Activated gamma-delta T cell treated with anti-CD3 and anti-CD28 coated beads, Interleukin-2, amount 50 U/mL, for 16 hours (primary cell): Measurements from ENCODE around the gene TYSND1.
"Not testable (repeated sequence)": the region's sequence is repeated elsewhere in the genome, so short reads cannot be mapped to it uniquely, and the experiment has no call there.

ENCODE experiments used
- DNase-seq: peaks from one replicate; pipeline ENCODE4 v3.0.0-alpha.2; 2020; ENCODE audit warnings: low read depth

TYSND1 gene

GRCh38 chr10:70109064-70109729, 37.3 kb downstream of the TYSND1 start:
- no peak for DNase-seq

DNA sequence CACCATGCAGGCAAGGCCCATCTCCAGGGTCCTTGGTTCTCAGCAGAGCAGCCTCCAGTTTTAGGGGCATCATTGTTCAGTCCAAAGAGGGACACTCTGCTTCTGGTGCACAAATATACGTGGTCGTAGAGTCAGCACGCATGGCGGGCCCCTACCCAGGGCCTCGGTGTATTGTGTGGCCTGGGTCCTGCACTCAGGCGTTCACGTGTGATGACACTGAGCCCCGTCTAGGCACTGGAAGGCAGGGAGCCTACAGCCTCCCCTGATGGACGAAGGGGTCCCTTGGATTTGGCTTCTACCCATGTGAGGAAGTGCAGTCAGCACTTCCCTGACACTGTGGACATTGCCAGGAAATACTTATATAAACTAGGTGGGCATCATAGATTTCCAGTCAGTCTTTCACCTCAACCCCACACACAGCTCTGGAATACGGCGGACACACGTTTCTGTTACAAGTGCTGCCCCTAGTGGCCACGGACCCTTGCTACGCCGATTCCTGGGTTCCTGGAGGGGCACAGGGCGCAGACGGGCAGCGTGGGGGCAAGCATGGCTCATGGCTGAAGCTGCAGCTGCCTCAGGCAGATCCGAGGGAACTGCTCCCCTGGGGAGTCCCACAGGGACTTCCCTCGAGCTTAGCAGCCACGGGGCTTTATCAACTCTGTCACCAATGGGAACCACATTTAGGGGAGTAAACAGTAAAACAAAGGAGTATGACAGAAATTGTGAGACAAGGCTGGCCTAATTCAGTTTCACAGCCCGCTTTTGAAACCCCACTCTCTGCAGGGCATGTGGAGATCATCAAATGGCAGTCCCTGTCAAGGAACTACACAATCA, 39.3 kb downstream of the TYSND1 start:
- DNase-seq, result no peak

- DNase-seq, result no peak
These were observed 44.8 kb downstream of the TYSND1 start for GRCh38 chr10:70101668-70102067.

DNA sequence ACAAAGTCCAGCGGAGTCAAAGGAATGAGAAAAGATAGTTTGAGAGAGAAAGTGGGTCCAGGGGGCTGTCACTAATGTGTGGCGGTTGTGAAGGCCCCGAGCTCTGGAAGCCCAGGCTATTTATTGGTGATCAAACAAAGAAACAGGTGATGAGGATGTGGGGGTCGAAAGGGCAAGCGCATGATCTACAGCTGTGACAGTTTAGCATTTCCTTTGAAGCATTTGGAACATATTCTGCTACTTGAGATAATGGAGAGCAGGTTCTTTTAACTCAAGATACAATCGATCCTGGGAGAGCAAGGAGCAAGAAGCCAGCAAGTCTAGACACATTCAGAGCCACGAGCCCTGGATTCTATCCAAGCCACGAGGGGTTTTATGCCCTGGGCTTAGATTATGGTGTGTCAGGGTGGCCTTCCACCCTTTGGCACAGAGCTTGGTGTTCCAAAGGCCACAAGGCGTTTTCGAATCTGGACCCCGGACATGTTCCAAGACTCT, 45.4 kb downstream of the TYSND1 start:
- not testable (repeated sequence) for DNase-seq

GRCh38 chr10:70098271-70098670, 48.2 kb downstream of the TYSND1 start:
- DNase-seq, result no peak

- DNase-seq, result no peak
These were observed 49.0 kb downstream of the TYSND1 start for GRCh38 chr10:70097459-70097858.

DNA sequence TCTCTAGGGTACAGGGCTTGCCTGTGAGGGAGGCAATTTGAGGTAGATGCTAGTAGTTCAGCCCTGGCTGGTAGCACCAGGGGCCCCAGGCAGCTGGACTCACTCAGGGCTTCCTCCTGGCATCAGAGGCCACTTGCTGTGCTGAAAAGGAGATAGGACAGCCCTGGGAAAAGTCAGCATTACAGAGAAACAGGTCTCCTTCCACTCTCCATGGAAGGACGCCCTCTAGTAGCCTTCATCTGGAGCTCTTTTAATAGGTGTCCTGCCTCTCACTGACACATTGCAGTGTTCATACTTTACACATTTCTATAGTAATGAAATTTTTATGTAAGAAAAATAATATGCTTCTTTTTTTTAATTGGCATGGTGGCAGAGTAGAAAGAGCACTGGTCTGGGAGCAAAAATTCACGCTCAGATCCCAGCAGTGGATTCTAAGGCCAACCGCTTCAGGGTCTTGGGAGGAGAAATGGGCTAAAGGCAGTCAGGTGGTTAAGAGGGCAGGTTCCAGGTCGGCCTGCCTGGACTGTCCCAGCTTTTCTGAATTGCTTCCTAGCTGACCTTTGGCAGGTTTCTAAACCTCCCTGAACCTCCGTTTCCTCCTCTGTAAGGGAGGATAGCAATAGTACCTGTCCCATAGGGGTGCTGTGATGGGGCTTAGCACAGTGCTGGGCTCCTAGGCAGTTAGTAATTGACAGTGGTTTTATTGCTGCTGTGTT, 49.6 kb downstream of the TYSND1 start:
- DNase-seq, result no peak

DNA sequence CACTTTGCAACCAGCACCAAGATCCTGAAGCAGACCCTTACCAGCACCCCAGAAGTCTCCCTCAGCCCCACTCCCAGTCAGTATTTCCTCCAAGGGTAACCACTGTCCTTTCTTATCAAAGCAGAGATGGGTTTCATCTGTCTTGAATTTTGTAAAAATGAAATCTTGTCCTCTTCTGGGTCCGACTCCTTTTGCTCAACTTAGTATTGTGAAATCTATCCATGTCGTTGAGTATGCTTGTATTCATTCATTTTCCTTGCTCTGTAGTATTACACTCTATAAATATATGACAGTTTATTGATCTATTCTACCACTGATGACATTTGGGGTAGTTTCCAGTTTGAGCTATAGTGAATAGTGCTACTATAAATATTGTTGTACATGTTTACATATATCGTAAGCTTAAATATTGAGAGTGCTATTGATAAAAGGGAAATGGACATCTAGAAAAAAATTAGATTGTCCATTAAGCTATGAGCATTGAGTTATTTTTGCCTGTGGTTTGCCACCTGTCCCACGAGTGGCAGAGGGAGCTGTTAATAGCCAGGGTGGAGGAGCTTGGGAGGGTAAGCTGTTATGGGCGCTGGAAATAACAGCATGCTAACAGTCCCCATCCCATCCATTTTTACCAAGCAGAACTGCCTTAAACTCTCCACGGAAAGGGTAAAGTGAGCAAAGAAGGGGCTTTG, 50.3 kb downstream of the TYSND1 start:
- no peak for DNase-seq

GRCh38 chr10:70094250-70094649, 52.2 kb downstream of the TYSND1 start:
- no peak for DNase-seq

- peak; percentile 12 for DNase-seq
These were observed 53.1 kb downstream of the TYSND1 start for GRCh38 chr10:70093335-70093944.

DNA sequence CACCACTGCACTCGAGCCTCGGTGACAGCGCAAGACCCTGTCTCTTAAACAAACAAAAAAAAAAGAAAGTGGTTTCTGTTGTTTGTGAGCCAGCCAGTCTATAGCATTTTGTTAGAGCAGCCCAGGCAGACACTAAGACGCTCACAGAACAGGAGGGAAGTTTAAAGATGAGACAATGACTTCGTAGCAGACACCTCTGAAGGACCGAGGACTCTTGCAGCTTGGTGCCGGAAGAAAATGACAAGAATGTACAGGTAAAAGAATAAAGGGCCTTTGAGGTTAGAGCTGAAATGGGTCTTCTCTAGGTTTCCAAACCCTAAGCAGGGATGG, 54.1 kb downstream of the TYSND1 start:
- DNase-seq, result no peak

GRCh38 chr10:70090951-70091350, 55.5 kb downstream of the TYSND1 start:
- DNase-seq, result no peak

GRCh38 chr10:70090013-70090412, 56.5 kb downstream of the TYSND1 start:
- DNase-seq, result no peak

GRCh38 chr10:70088308-70088698, 58.2 kb downstream of the TYSND1 start:
- no peak for DNase-seq
